Measurements from ENCODE around the gene ITM2C. TPM values are rescaled to one million over a fixed set of nuclear protein-coding genes. Genes with fewer than 3 reads are reported as not detected.

Gene ITM2C
- total and polyA plus RNA-seq, 2 of the 8 experiments (the other 6 are each of a cell fraction or from before 2014, with no cell fraction given): 362 to 742 TPM

Other genes with a start within 250 kb of the ITM2C start
- 48.3 and 50.5 TPM in 2 replicates for gene CAB39, start 152.1 kb upstream of the ITM2C start, total RNA-seq (2021; fragmentation: NEBNext Ultra II Directional; extraction: Animal tissue kit (Norgen Biotek cat#: 25700))
- gene CAB39, start 152.1 kb upstream of the ITM2C start, polyA plus RNA-seq (2011; rRNA removed): 12.8 and 16.4 TPM in 2 replicates
- not detected in 2 replicates for gene GPR55, start 60.3 kb downstream of the ITM2C start, total RNA-seq (2021; fragmentation: NEBNext Ultra II Directional; extraction: Animal tissue kit (Norgen Biotek cat#: 25700))
- not detected in 2 replicates for gene GPR55, start 60.3 kb downstream of the ITM2C start, polyA plus RNA-seq (2011; rRNA removed)
- not detected in 2 replicates for gene SPATA3, start 131.2 kb downstream of the ITM2C start, total RNA-seq (2021; fragmentation: NEBNext Ultra II Directional; extraction: Animal tissue kit (Norgen Biotek cat#: 25700))
- not detected in 2 replicates for gene SPATA3, start 131.2 kb downstream of the ITM2C start, polyA plus RNA-seq (2011; rRNA removed)
- 0.71 and 1.1 TPM in 2 replicates for gene C2orf72, start 172.6 kb downstream of the ITM2C start, total RNA-seq (2021; fragmentation: NEBNext Ultra II Directional; extraction: Animal tissue kit (Norgen Biotek cat#: 25700))
- 1.7 and 2.6 TPM in 2 replicates for gene C2orf72, start 172.6 kb downstream of the ITM2C start, polyA plus RNA-seq (2011; rRNA removed)
- gene PSMD1, start 191.9 kb downstream of the ITM2C start, total RNA-seq (2021; fragmentation: NEBNext Ultra II Directional; extraction: Animal tissue kit (Norgen Biotek cat#: 25700)): 170 and 179 TPM in 2 replicates
- 155 and 272 TPM in 2 replicates for gene PSMD1, start 191.9 kb downstream of the ITM2C start, polyA plus RNA-seq (2011; rRNA removed)